Loucy (cell line): ENCODE measurements around the gene MAP3K6.
"Not testable (repeated sequence)": the region's sequence is repeated elsewhere in the genome, so short reads cannot be mapped to it uniquely, and the experiment has no call there.

Experiments used
- H2AFZ ChIP-seq: fragments of 200-600 bp; sonication (generic); 2 replicates; pipeline ENCODE4 v1.6.0; 2016; ENCODE audit warnings: antibody characterized with exemption, mild to moderate bottlenecking, low read length, moderate library complexity
- H3F3A ChIP-seq: fragments of 200-600 bp; 2 replicates; pipeline ENCODE4 v1.6.0; 2016; ENCODE audit warnings: antibody characterized with exemption, low read depth, mild to moderate bottlenecking
- H3K27me3 ChIP-seq: fragments of 200-600 bp; sonication (generic); 2 replicates; pipeline ENCODE4 v1.6.1; 2014; ENCODE audit warnings: low read length, mild to moderate bottlenecking; ENCODE audit not compliant: insufficient read depth, poor library complexity, severe bottlenecking
- H3K36me3 ChIP-seq: fragments of 200-600 bp; sonication (generic); 2 replicates; pipeline ENCODE4 v1.6.1; 2016; ENCODE audit warnings: low read length; ENCODE audit not compliant: insufficient read depth
- H3K4me1 ChIP-seq: fragments of 200-600 bp; sonication (generic); 2 replicates; pipeline ENCODE4 v1.5.1; 2014; ENCODE audit warnings: low read length, mild to moderate bottlenecking; ENCODE audit not compliant: insufficient read depth, poor library complexity, severe bottlenecking
- H3K4me2 ChIP-seq: fragments of 200-600 bp; sonication (generic); 2 replicates; pipeline ENCODE4 v1.6.0; 2014; ENCODE audit warnings: antibody characterized with exemption, low read length, low read depth, mild to moderate bottlenecking; ENCODE audit not compliant: poor library complexity, severe bottlenecking
- H3K4me3 ChIP-seq: fragments of 200-600 bp; sonication (generic); 2 replicates; pipeline ENCODE4 v1.5.1; 2014; ENCODE audit warnings: low read length, mild to moderate bottlenecking, mixed read lengths; ENCODE audit not compliant: poor library complexity, severe bottlenecking
- H3K79me2 ChIP-seq: fragments of 200-600 bp; sonication (generic); 2 replicates; pipeline ENCODE4 v1.6.1; 2014; ENCODE audit warnings: low read length; ENCODE audit not compliant: insufficient read depth
- H3K9ac ChIP-seq: fragments of 200-600 bp; sonication (generic); 2 replicates; pipeline ENCODE4 v1.6.0; 2014; ENCODE audit warnings: mild to moderate bottlenecking, low read depth, low read length, moderate library complexity; ENCODE audit not compliant: poor library complexity, severe bottlenecking
- H3K9me2 ChIP-seq: fragments of 200-600 bp; sonication (generic); replicated peaks from 2 replicates; pipeline ENCODE4 v1.6.1; 2016; ENCODE audit warnings: low read depth, low read length, mixed read lengths
- H3K9me3 ChIP-seq: fragments of 200-600 bp; sonication (generic); 2 replicates; pipeline ENCODE4 v1.6.1; 2014; ENCODE audit warnings: mild to moderate bottlenecking, antibody characterized with exemption, low read length, low read depth; ENCODE audit not compliant: insufficient read depth
- H4K20me1 ChIP-seq: fragments of 200-600 bp; sonication (generic); 2 replicates; pipeline ENCODE4 v1.6.0; 2014; ENCODE audit warnings: antibody characterized with exemption, low read length, mild to moderate bottlenecking; ENCODE audit not compliant: insufficient read depth, poor library complexity, severe bottlenecking
- CTCF ChIP-seq: fragments of 200-600 bp; sonication (generic); conservative IDR thresholded peaks from 2 replicates; pipeline ENCODE4 v1.5.1; 2014; ENCODE audit warnings: mild to moderate bottlenecking, antibody characterized with exemption, low read length
- EZH2phosphoT487 ChIP-seq: fragments of 200-600 bp; IDR thresholded peaks from 2 replicates; pipeline ENCODE4 v1.6.1; 2018; ENCODE audit warnings: antibody characterized with exemption, mild to moderate bottlenecking, moderate library complexity, borderline replicate concordance

Gene MAP3K6

GRCh38 chr1:27408151-27408550, 41.4 kb upstream of the MAP3K6 start:
- H3K27me3 ChIP-seq, result no peaks in the 10 kb centered on the region
- H3F3A ChIP-seq, result peaks cover 12% of the 10 kb centered on the region; the same call in 1 of the 2 replicates
- H2AFZ ChIP-seq, result no peak overlapping the region
- peaks cover 25% of the 10 kb centered on the region for H3K4me1 ChIP-seq
- H3K4me2 ChIP-seq, result no peak overlapping the region
- no peaks in the 10 kb centered on the region; the same call in 1 of the 2 replicates for H3K79me2 ChIP-seq
- H4K20me1 ChIP-seq, result no peaks in the 10 kb centered on the region
- TF ChIP-seq CTCF, result no peak
- TF ChIP-seq EZH2phosphoT487, result no peak
- H3K4me3 ChIP-seq, result no peak overlapping the region
- peaks cover 60% of the 10 kb centered on the region; the same call in 1 of the 2 replicates for H3K36me3 ChIP-seq
- H3K9ac ChIP-seq, result no peak overlapping the region
- no peaks in the 10 kb centered on the region for H3K9me3 ChIP-seq
- H3K9me2 ChIP-seq, result no peaks in the 10 kb centered on the region

- peaks cover 38% of the 10 kb centered on the region for H3K4me1 ChIP-seq
- H2AFZ ChIP-seq, H3K9me2 ChIP-seq, H3K4me2 ChIP-seq, H3K4me3 ChIP-seq, H3K79me2 ChIP-seq, H3K27me3 ChIP-seq, H3K9me3 ChIP-seq, H4K20me1 ChIP-seq: not testable (repeated sequence)
- peak overlapping the region; percentile 28 for H3K9ac ChIP-seq
- peaks cover 20% of the 10 kb centered on the region; the same call in 1 of the 2 replicates for H3F3A ChIP-seq
- peaks cover 46% of the 10 kb centered on the region; the same call in 1 of the 2 replicates for H3K36me3 ChIP-seq
These were observed 40.0 kb upstream of the MAP3K6 start for GRCh38 chr1:27406791-27407190.

- Histone ChIP-seq H4K20me1 (no peaks in the 10 kb centered on the region), H3K27me3 (no peaks in the 10 kb centered on the region), H3K9ac (peak overlapping the region; percentile 28), H3K4me3 (no peak overlapping the region), H3K9me3 (no peaks in the 10 kb centered on the region), H3K4me2 (no peak overlapping the region), H3F3A (peaks cover 20% of the 10 kb centered on the region; the same call in 1 of the 2 replicates), H3K9me2 (no peaks in the 10 kb centered on the region), H3K36me3 (peaks cover 43% of the 10 kb centered on the region; the same call in 1 of the 2 replicates), H3K4me1 (peaks cover 43% of the 10 kb centered on the region), H2AFZ (no peak overlapping the region), H3K79me2 (no peaks in the 10 kb centered on the region; the same call in 1 of the 2 replicates)
- TF ChIP-seq CTCF (no peak), EZH2phosphoT487 (no peak)
These were observed 39.6 kb upstream of the MAP3K6 start for GRCh38 chr1:27406362-27406680.

- Histone ChIP-seq H3K4me1 (peaks cover 48% of the 10 kb centered on the region), H3K36me3 (peaks cover 38% of the 10 kb centered on the region; the same call in 1 of the 2 replicates), H3K9ac (peak overlapping the region; percentile 91), H3F3A (peaks cover 20% of the 10 kb centered on the region; the same call in 1 of the 2 replicates)
- not testable (repeated sequence) for H3K79me2 ChIP-seq, H3K9me2 ChIP-seq, H3K27me3 ChIP-seq, H4K20me1 ChIP-seq, H3K4me2 ChIP-seq, H3K9me3 ChIP-seq, H2AFZ ChIP-seq, H3K4me3 ChIP-seq
- peak; percentile 26; the same call in 1 of the 2 replicates for TF ChIP-seq CTCF
These were observed 39.0 kb upstream of the MAP3K6 start for GRCh38 chr1:27405598-27406361.
